ENCODE results near the gene TMEM266.
A peak's percentile ranks its signal among the peaks of the same experiment; 100 is the strongest.
"Not testable (repeated sequence)": the region's sequence is repeated elsewhere in the genome, so short reads cannot be mapped to it uniquely, and the experiment has no call there.

Gene TMEM266

GRCh38 chr15:76011627-76012551 is 47.9 kb upstream of the TMEM266 start, which contains the start of gene NRG4 (continued):
- TF ChIP-seq ZFHX2 (tag by site-specific recombination; conservative IDR thresholded peaks at IDR 0.05) (peak; percentile 43; the same call in 1 of the 2 replicates), ZNF585B (tag by site-specific recombination; IDR thresholded peaks at IDR 0.05) (no peak), IKZF3 (tag by site-specific recombination; IDR thresholded peaks at IDR 0.05) (no peak), PRDM6 (tag by site-specific recombination; IDR thresholded peaks at IDR 0.05) (peak; percentile 37; the same call in 1 of the 2 replicates), PRDM1 (tag by site-specific recombination; IDR thresholded peaks at IDR 0.05) (peak; percentile 42), ZBTB44 (tag by site-specific recombination; IDR thresholded peaks at IDR 0.05) (0 out of 2 replicates have a peak, but pooled peaks have one; percentile 20), ZNF24 (tag by site-specific recombination; IDR thresholded peaks at IDR 0.05) (no peak), ZNF596 (tag by site-specific recombination; IDR thresholded peaks at IDR 0.05) (0 out of 2 replicates have a peak, but pooled peaks have one; percentile 52), ZNF311 (tag by site-specific recombination; IDR thresholded peaks at IDR 0.05; ENCODE audit: borderline replicate concordance) (no peak), ZNF155 (tag by site-specific recombination; IDR thresholded peaks at IDR 0.05) (no peak), ZNF639 (tag by site-specific recombination; IDR thresholded peaks at IDR 0.05) (no peak), KLF9 (tag by site-specific recombination; IDR thresholded peaks at IDR 0.05; ENCODE audit: low read depth) (no peak)

GRCh38 chr15:76013470-76013869 is 46.3 kb upstream of the TMEM266 start:
- peak; percentile 67; the same call in 1 of the 2 replicates for TF ChIP-seq ZNF580 (tag by site-specific recombination; IDR thresholded peaks at IDR 0.05)
- peak; percentile 94 for TF ChIP-seq ZNF146 (tag by site-specific recombination; IDR thresholded peaks at IDR 0.05)
- H3K4me3 ChIP-seq (ENCODE audit: low read depth, low read length); H3K9me3 ChIP-seq (ENCODE audit: control insufficient read depth, insufficient read depth, low read depth, low read length); H3K36me3 ChIP-seq (ENCODE audit: control insufficient read depth in 2 of 2, insufficient read depth in 1 of 2, low read length in 2 of 2); H3K4me1 ChIP-seq (ENCODE audit: control insufficient read depth, insufficient read depth, low read length); H3K27ac ChIP-seq (ENCODE audit: extremely low read depth, low read depth, low read length): not testable (repeated sequence)
- POLR2A ChIA-PET = interaction anchor here (0.6 kb wide), 1 partner anchor 24 kb away, joined by 3 read pairs; no protein-coding TSS in a partner anchor
- CTCF ChIA-PET = interaction anchor here (0.7 kb wide), 1 partner anchor 374 kb away, joined by 3 read pairs; the partner anchor contains the start of gene IMP3

GRCh38 chr15:76024021-76024768 is 35.6 kb upstream of the TMEM266 start:
- ChIA-PET POLR2A (no interaction called here), CTCF (interaction anchor here (1.1 to 1.5 kb wide), 2 partner anchors 34 to 95 kb away, joined by 3 to 4 read pairs; no protein-coding TSS in a partner anchor)
- Histone ChIP-seq H3K9me3 (ENCODE audit: control insufficient read depth, insufficient read depth, low read depth, low read length) (peaks cover 4% of the 10 kb centered on the region; the same call in 1 of the 2 replicates), H3K36me3 (ENCODE audit: control insufficient read depth in 2 of 2, insufficient read depth in 1 of 2, low read length in 2 of 2) (no peaks in the 10 kb centered on the region), H3K4me3 (ENCODE audit: low read depth, low read length) (no peak overlapping the region), H3K27ac (ENCODE audit: extremely low read depth, low read depth, low read length) (no peak overlapping the region), H3K4me1 (ENCODE audit: control insufficient read depth, insufficient read depth, low read length) (no peaks in the 10 kb centered on the region)
- TF ChIP-seq ZNF843 (tag by site-specific recombination; IDR thresholded peaks at IDR 0.05) = no peak
- no peak for TF ChIP-seq GLI2 (tag by site-specific recombination; IDR thresholded peaks at IDR 0.05; ENCODE audit: borderline replicate concordance, low read depth)
- TF ChIP-seq ZNF18 (tag by site-specific recombination; IDR thresholded peaks at IDR 0.05) = no peak
- no peak for TF ChIP-seq TCF7L2 (IDR thresholded peaks at IDR 0.05; ENCODE audit: borderline replicate concordance, low read depth, low read length)
- TF ChIP-seq ZNF639 (tag by site-specific recombination; IDR thresholded peaks at IDR 0.05) = no peak
- TF ChIP-seq ZNF433 (tag by site-specific recombination; IDR thresholded peaks at IDR 0.05; ENCODE audit: low read depth) = no peak
- no peak for TF ChIP-seq GLIS1 (tag by site-specific recombination; IDR thresholded peaks at IDR 0.05)
